Calu3 (cell line): Measurements from ENCODE around the gene SNX19. TPM values are rescaled to one million over a fixed set of nuclear protein-coding genes. Genes with fewer than 3 reads are reported as not detected.

Source experiments
- BruUV-seq: library from RNA; stranded (reverse); fragments of 400-500 nt; replicated peaks from 2 replicates; lab custom pipeline; 2021; lab: Mats Ljungman, UMichigan
- CTCF ChIA-PET: fragments of 300-600 bp; sonication (Branson Sonifier 250); formaldehyde crosslinking; loops from one replicate; lab custom pipeline; 2022; ENCODE audit warnings: antibody characterized with exemption; lab: Charles Lee
- DNase-seq: peaks from one replicate; pipeline ENCODE4 v3.0.0; 2022
- H3K27ac Mint-ChIP-seq: one replicate; pipeline ENCODE4 v1.8.0; 2022; ENCODE audit warnings: mixed read lengths; ENCODE audit not compliant: unreplicated experiment
- H3K27me3 Mint-ChIP-seq: one replicate; pipeline ENCODE4 v1.8.0; 2022; ENCODE audit warnings: mixed read lengths; ENCODE audit not compliant: unreplicated experiment
- H3K36me3 Mint-ChIP-seq: one replicate; pipeline ENCODE4 v1.8.0; 2022; ENCODE audit warnings: mild to moderate bottlenecking, moderate library complexity, mixed read lengths; ENCODE audit not compliant: insufficient read depth, unreplicated experiment
- H3K4me1 Mint-ChIP-seq: one replicate; pipeline ENCODE4 v1.8.0; 2022; ENCODE audit warnings: mild to moderate bottlenecking, low read depth, mixed read lengths; ENCODE audit not compliant: unreplicated experiment
- H3K4me3 Mint-ChIP-seq: one replicate; pipeline ENCODE4 v1.8.0; 2022; ENCODE audit warnings: mild to moderate bottlenecking, low read depth, moderate library complexity, mixed read lengths; ENCODE audit not compliant: unreplicated experiment
- H3K9me3 Mint-ChIP-seq: one replicate; pipeline ENCODE4 v1.8.0; 2022; ENCODE audit warnings: low read depth, mixed read lengths; ENCODE audit not compliant: unreplicated experiment
- CTCF ChIP-seq: fragments of 200-600 bp; IDR thresholded peaks from one replicate; pipeline ENCODE4 v1.8.0; 2022; ENCODE audit warnings: antibody characterized with exemption; ENCODE audit not compliant: unreplicated experiment
- intact Hi-C: fragments of 100-400 bp; cut with micrococcal nuclease; formaldehyde crosslinking; loops from one replicate; pipeline ENCODE4 v1.10.0; 2022; ENCODE audit not compliant: unreplicated experiment
- total RNA-seq: library from RNA; stranded (reverse); gene quantifications from 2 replicates; pipeline ENCODE4 v1.2.3, GENCODE V29; 2022

Gene SNX19
- total RNA-seq, 1 experiment from 2014 or later, result 39.8 TPM

GRCh38 chr11:130947058-130947457 is 30.8 kb upstream of the SNX19 start:
- BruUV-seq, result no TSS peak

DNA sequence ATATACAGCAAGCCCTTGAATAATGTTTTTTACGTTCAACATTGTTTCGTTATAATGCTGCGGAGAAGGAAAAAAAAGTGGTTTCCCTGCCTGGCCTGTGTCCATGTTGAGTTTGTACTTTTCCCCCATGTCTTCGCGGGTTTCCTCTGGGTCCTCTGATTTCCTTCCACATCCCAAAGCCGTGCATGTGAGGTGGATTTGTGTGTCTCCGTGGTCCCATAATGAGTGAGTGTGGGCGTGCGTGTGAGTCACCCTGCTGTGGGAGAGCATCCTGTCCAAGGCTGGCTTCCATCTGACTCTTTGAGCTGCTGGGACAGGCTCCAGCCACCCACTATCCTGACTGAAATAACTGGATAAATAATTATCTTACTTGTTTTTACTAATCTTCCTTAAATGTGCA is 29.6 kb upstream of the SNX19 start:
- Mint-ChIP-seq H3K27ac (no peak overlapping the region), H3K9me3 (no peaks in the 10 kb centered on the region), H3K4me3 (no peak overlapping the region), H3K36me3 (no peaks in the 10 kb centered on the region), H3K27me3 (peaks cover 26% of the 10 kb centered on the region), H3K4me1 (no peaks in the 10 kb centered on the region)
- intact Hi-C loops, result no loop called here
- no peak for TF ChIP-seq CTCF
- no peak for DNase-seq
- CTCF ChIA-PET, result no interaction called here
- BruUV-seq, result no TSS peak

More at GRCh38 chr11:130947058-130947457, 30.8 kb upstream of the SNX19 start:
- peaks cover 26% of the 10 kb centered on the region for H3K27me3 Mint-ChIP-seq
- H3K27ac Mint-ChIP-seq, result no peak overlapping the region
- no peaks in the 10 kb centered on the region for H3K36me3 Mint-ChIP-seq
- no peak for TF ChIP-seq CTCF
- intact Hi-C loops, result no loop called here
- no peak overlapping the region for H3K4me3 Mint-ChIP-seq
- no peaks in the 10 kb centered on the region for H3K4me1 Mint-ChIP-seq
- no peaks in the 10 kb centered on the region for H3K9me3 Mint-ChIP-seq
- no peak for DNase-seq
- CTCF ChIA-PET, result no interaction called here

DNA sequence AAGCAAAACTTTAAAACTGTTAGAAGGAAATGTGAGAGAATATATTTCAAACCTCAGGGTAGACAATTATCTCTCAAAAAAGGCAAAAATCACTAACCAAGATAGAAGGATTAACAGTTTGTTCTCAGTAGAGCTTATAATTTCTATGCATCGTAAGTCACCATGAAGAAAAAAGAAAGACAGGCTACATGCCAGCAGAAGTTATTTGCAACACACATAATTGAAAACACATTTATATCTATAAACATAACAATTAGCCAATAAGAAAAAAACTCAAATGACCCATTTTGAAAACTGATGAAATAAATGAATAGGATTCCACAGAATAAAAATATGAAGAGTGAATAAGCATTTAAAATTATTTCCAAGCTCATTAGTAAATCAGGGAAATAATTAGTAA is 24.4 kb upstream of the SNX19 start:
- intact Hi-C loops, result no loop called here
- Mint-ChIP-seq H3K27ac (no peak overlapping the region), H3K9me3 (no peaks in the 10 kb centered on the region), H3K4me1 (no peaks in the 10 kb centered on the region), H3K27me3 (no peaks in the 10 kb centered on the region), H3K4me3 (no peak overlapping the region), H3K36me3 (no peaks in the 10 kb centered on the region)
- no TSS peak for BruUV-seq
- TF ChIP-seq CTCF, result no peak
- CTCF ChIA-PET, result no interaction called here
- DNase-seq, result no peak

DNA sequence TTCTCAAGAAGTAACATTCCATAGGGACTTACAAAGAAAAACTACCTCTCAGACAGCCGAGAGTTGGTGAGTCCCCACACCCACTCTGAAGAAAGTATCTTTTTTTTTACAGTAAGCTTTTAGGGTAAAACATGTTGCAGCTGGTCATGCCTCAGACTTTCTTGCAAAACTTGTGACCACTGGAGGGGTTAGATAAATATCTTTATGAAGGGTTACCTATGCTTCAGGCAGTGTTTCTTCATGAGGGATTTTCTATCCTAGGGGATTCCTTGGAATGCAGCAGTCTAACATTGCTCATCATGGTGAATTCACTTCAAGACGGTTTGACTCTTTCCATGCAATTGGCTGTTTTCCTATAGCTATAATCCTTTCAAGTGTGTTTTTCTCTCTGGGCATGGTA is 20.8 kb upstream of the SNX19 start:
- no peak for DNase-seq
- no peaks in the 10 kb centered on the region for H3K4me1 Mint-ChIP-seq
- no peaks in the 10 kb centered on the region for H3K36me3 Mint-ChIP-seq
- intact Hi-C loops, result no loop called here
- no peak for TF ChIP-seq CTCF
- no peak overlapping the region for H3K4me3 Mint-ChIP-seq
- no peaks in the 10 kb centered on the region for H3K9me3 Mint-ChIP-seq
- H3K27ac Mint-ChIP-seq, result no peak overlapping the region
- no TSS peak for BruUV-seq
- CTCF ChIA-PET, result no interaction called here
- H3K27me3 Mint-ChIP-seq, result no peaks in the 10 kb centered on the region
